ENCODE measurements around the gene PNKD.
"Not testable (repeated sequence)": the region's sequence is repeated elsewhere in the genome, so short reads cannot be mapped to it uniquely, and the experiment has no call there.

PNKD gene

GRCh38 chr2:218272531-218273212 is 2.4 kb downstream of the PNKD start:
- peak; percentile 69 for DNase-seq (ENCODE audit: low read depth)

GRCh38 chr2:218273214-218273907 is 3.0 kb downstream of the PNKD start:
- not testable (repeated sequence) for DNase-seq (ENCODE audit: low read depth)

GRCh38 chr2:218273908-218274249 is 3.6 kb downstream of the PNKD start:
- DNase-seq (ENCODE audit: low read depth) = no peak

DNA sequence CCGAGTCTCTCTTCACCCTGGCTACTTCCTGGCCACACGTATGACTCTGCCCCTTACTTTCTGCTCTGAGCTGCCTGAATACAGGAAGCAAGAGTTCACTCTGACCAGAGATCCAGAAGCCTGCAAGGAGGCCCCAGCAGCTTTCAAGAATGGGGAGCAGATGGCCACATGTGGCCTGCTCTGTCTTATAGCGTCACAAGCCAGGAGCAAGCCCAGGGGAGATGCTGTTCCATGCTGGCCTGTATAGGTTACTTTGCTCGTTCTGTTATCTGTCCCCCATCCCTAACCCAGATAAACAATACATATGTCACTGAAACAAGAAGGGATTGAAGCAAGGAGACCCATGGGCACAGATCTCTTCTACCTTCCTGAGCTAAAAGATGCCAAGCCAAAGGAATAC is 4.3 kb downstream of the PNKD start:
- no peak for DNase-seq (ENCODE audit: low read depth)

- no peak for DNase-seq (ENCODE audit: low read depth)
Measured at GRCh38 chr2:218275371-218276072, 5.2 kb downstream of the PNKD start.

GRCh38 chr2:218276986-218277755 is 6.9 kb downstream of the PNKD start:
- no peak for DNase-seq (ENCODE audit: low read depth)

DNA sequence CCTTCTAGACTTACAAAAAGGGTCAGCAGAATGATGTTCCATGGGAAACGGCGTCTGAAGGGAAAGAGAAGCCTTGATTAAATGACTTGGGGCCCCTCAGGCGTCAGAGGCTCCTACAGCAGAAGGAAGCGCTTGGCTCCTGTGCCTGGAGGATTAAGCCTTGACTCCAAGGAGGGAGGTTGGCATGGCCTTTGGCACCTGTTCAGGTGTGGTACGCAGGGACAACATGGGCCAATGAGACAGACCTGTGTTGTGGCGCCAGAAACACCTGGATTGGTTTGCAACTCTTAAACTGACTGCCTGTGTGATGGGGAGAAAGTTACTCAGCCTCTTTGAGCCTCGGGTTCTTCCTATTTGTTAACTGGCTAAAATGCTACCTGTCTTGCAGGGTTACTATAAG is 7.6 kb downstream of the PNKD start:
- no peak for DNase-seq (ENCODE audit: low read depth)

DNA sequence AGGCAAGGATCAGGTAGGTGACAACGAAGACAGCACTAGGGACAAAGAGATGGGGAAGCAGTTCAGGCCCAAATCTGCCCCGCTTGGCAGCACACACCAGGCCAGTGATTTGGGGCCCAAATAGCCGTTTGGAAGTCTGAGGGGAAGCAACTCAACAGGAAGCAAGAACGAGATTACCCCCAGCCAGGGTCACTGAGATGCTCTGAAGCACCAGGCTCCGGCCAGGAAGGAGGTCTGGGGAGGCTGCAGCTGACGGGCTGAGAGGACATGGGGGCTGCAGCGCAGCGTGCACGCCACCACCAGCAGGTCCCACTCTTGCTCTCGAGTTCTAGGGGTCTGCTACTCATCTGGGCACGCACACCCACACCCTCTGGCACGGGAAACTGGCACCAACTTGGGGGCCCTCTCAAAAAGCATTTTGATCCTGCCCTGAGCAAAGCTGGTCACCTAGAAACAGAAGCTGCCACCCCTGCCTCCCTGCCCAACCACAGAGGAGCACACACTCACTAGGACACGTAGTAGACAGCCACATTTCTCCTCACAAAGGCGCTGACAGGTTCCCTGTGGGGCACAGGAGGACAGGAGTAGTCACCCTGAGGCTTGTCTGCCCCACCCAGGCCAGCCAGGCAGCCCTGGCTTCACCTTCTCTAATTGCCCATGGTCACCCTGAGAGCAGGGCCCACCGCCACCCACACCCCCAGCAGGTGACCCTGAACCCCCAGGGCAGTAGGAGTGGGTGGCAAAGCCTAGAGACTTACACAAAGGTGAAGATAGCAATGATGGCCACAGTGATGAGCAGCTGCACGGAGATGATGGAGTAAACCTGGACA is 8.4 kb downstream of the PNKD start:
- DNase-seq (ENCODE audit: low read depth) = no peak

- no peak for DNase-seq (ENCODE audit: low read depth)
Measured at GRCh38 chr2:218280260-218280870, 10.0 kb downstream of the PNKD start.

- DNase-seq (ENCODE audit: low read depth) = no peak
Measured at GRCh38 chr2:218281449-218281848, 11.1 kb downstream of the PNKD start.

GRCh38 chr2:218282173-218282991 is 12.1 kb downstream of the PNKD start:
- DNase-seq (ENCODE audit: low read depth) = no peak

DNA sequence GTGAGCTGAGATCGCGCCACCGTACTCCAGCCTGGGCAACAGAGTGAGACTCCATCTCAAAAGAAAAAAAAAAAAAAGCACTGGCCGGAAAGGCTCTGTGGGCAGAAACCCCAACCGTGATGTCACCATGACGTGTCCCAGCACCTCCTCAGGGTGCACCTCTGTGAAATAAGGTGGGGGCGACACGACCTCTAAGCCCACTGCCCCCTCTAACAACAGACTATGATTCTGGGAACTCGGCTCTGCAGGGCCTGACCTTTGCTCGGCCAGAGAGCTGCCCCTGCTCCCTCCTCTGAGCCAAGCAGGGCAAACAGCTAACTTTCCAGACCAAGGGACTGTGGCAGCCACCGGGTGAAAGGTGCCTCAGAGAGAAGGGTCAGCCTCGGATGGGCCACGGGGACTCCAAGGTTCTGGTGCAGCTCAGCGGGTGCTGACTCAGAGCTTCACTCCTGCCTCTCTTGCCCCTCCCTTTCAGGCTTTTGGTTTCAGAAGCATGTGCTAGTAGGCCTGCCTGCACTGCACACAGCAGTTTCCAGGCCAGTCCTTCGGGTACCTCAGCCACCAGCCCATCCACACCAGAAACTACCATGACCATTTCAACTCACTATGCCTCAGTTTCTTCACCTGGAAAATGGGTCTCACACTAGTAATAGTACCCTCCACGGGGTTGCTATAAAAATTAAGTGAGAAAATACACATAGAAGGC is 13.9 kb downstream of the PNKD start:
- DNase-seq (ENCODE audit: low read depth) = peak; percentile 51

DNA sequence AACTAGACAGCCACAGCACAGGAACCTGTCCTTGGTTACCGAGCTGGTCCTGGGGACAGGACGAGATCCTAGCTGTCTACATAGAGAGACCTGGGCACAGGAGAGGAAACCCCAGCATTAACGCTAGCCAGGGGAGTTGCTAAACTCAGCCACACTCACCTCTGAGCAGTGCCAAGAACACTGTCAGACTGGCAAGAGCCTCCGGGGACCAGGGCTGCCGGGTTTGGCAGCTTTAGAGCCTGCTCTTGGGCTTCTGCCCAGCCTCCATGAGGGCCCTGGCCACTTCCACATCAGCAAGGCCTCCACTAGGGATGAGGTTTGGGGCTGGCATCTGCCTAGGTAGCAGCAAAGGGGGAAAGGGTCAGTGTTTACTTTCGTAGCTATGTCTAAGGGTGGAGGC is 15.3 kb downstream of the PNKD start:
- DNase-seq (ENCODE audit: low read depth) = no peak

- DNase-seq (ENCODE audit: low read depth) = peak; percentile 72
Measured at GRCh38 chr2:218286570-218287459, 16.5 kb downstream of the PNKD start.

- DNase-seq (ENCODE audit: low read depth) = no peak
Measured at GRCh38 chr2:218289639-218290315, 19.5 kb downstream of the PNKD start.

- no peak for DNase-seq (ENCODE audit: low read depth)
Measured at GRCh38 chr2:218290316-218291261, 20.3 kb downstream of the PNKD start.
